Measurements from ENCODE around the gene GRIA4.

DNA sequence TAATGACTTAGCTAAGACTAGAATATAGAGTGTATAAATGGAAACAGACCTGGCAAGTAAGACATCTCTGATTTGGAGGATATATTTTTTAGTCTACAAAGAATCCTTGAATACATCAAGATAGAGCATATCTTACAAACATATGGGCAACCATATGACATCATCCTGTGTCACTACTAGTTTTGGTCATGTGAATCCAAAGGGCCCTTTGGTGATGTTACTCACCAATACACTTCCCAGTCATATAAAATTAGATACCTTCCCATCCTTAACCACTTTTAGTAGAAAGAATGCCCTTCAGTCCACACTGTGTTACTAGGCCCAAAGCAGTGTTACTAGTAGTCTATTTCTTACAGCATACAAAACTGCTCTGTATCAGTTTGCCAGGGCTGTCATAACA lies 31.6 kb downstream of the GRIA4 start:
- TF ChIP-seq EZH2 (IDR thresholded peaks at IDR 0.05; ENCODE audit: low read depth), result no peak
- TF ChIP-seq CTCF (conservative IDR thresholded peaks at IDR 0.05), result no peak
